HG03045 (cell line): ENCODE data around the gene AGAP1.
"Not testable (repeated sequence)": the region's sequence is repeated elsewhere in the genome, so short reads cannot be mapped to it uniquely, and the experiment has no call there.

Experiments
- ATAC-seq: cut with Tn5 transposase; IDR thresholded peaks from one replicate; pipeline ENCODE4 v1.9.1; 2021; ENCODE audit warnings: mild to moderate bottlenecking, moderate library complexity; ENCODE audit not compliant: unreplicated experiment

Gene AGAP1

GRCh38 chr2:236124182-236124893 is 630.5 kb downstream of the AGAP1 start:
- ATAC-seq: no peak

- no peak for ATAC-seq
Measured at GRCh38 chr2:236125541-236125940, 631.7 kb downstream of the AGAP1 start.

- ATAC-seq: no peak
Measured at GRCh38 chr2:236127010-236127409, 633.2 kb downstream of the AGAP1 start.

GRCh38 chr2:236128321-236128720 is 634.5 kb downstream of the AGAP1 start:
- ATAC-seq: no peak

GRCh38 chr2:236129935-236130334 is 636.1 kb downstream of the AGAP1 start:
- no peak for ATAC-seq

- ATAC-seq: no peak
Measured at GRCh38 chr2:236130349-236130998, 636.6 kb downstream of the AGAP1 start.

- ATAC-seq: no peak
Measured at GRCh38 chr2:236131073-236131692, 637.3 kb downstream of the AGAP1 start.

GRCh38 chr2:236133410-236134012 is 639.7 kb downstream of the AGAP1 start:
- no peak for ATAC-seq

- ATAC-seq: no peak
Measured at GRCh38 chr2:236136538-236136937, 642.7 kb downstream of the AGAP1 start.

GRCh38 chr2:236137066-236137465 is 643.2 kb downstream of the AGAP1 start:
- no peak for ATAC-seq

GRCh38 chr2:236141616-236142015 is 647.8 kb downstream of the AGAP1 start:
- not testable (repeated sequence) for ATAC-seq

GRCh38 chr2:236143811-236144210 is 650.0 kb downstream of the AGAP1 start:
- ATAC-seq: no peak

- no peak for ATAC-seq
Measured at GRCh38 chr2:236146436-236146835, 652.6 kb downstream of the AGAP1 start.

- no peak for ATAC-seq
Measured at GRCh38 chr2:236155406-236155805, 661.6 kb downstream of the AGAP1 start.

- ATAC-seq: no peak
Measured at GRCh38 chr2:236156095-236156859, 662.4 kb downstream of the AGAP1 start.

GRCh38 chr2:236156860-236157194 is 663.0 kb downstream of the AGAP1 start:
- no peak for ATAC-seq

- no peak for ATAC-seq
Measured at GRCh38 chr2:236157366-236157765, 663.5 kb downstream of the AGAP1 start.

- ATAC-seq: no peak
Measured at GRCh38 chr2:236157815-236158498, 664.1 kb downstream of the AGAP1 start.

- ATAC-seq: no peak
Measured at GRCh38 chr2:236158969-236159777, 665.3 kb downstream of the AGAP1 start.

- ATAC-seq: no peak
Measured at GRCh38 chr2:236159778-236160170, 665.9 kb downstream of the AGAP1 start.
